GM21526 (cell line): ENCODE data around the gene PBX2.
"Not testable (repeated sequence)": the region's sequence is repeated elsewhere in the genome, so short reads cannot be mapped to it uniquely, and the experiment has no call there.

Experiments used
- ATAC-seq: cut with Tn5 transposase; IDR thresholded peaks from one replicate; pipeline ENCODE4 v1.9.1; 2021; ENCODE audit warnings: moderate library complexity; ENCODE audit not compliant: unreplicated experiment, low FRiP score

Gene PBX2

GRCh38 chr6:32151863-32152768 lies 37.9 kb downstream of the PBX2 start, which contains the start of gene PRRT1:
PRRT1 (minus strand) TSS chr6:32151939; CDS start chr6:32151827, 112 bp downstream.
- ATAC-seq: no peak

- no peak for ATAC-seq
Observed at GRCh38 chr6:32151181-32151862, 38.7 kb downstream of the PBX2 start.

- ATAC-seq: no peak
Observed at GRCh38 chr6:32149932-32150870, 39.8 kb downstream of the PBX2 start.

- no peak for ATAC-seq
Observed at GRCh38 chr6:32149092-32149755, 40.8 kb downstream of the PBX2 start.

GRCh38 chr6:32148289-32149091 lies 41.5 kb downstream of the PBX2 start:
- ATAC-seq: no peak

GRCh38 chr6:32147401-32148132 lies 42.4 kb downstream of the PBX2 start:
- no peak for ATAC-seq

- no peak for ATAC-seq
Observed at GRCh38 chr6:32146687-32147086, 43.3 kb downstream of the PBX2 start.

GRCh38 chr6:32146287-32146686 lies 43.7 kb downstream of the PBX2 start:
- no peak for ATAC-seq

- not testable (repeated sequence) for ATAC-seq
Observed at GRCh38 chr6:32144238-32144637, 45.8 kb downstream of the PBX2 start.

- no peak for ATAC-seq
Observed at GRCh38 chr6:32140420-32141046, 49.5 kb downstream of the PBX2 start.

- ATAC-seq: no peak
Observed at GRCh38 chr6:32139590-32139989, 50.4 kb downstream of the PBX2 start.

GRCh38 chr6:32137454-32137853 lies 52.5 kb downstream of the PBX2 start:
- no peak for ATAC-seq
